Muscle of back (tissue), 11 donors: ENCODE results near the gene CD22. TPM values are rescaled to one million over a fixed set of nuclear protein-coding genes. Genes with fewer than 3 reads are reported as not detected.

Experiments used
- DNase-seq, 3 donors: peaks; one replicate each; pipeline versions ENCODE4 v3.0.0 to v3.0.0-alpha.2; 2013
- polyA plus RNA-seq, 10 donors: library from polyadenylated mRNA; unstranded; fragments of 120-200 nt; gene quantifications; one replicate each; pipeline ENCODE4 v1.2.1, GENCODE V29; 2013; ENCODE audit not compliant: insufficient read length in 10 of 10

CD22 gene
- polyA plus RNA-seq, 10 donors, result 0.39 to 7.4 (median 1.2) TPM

DNA sequence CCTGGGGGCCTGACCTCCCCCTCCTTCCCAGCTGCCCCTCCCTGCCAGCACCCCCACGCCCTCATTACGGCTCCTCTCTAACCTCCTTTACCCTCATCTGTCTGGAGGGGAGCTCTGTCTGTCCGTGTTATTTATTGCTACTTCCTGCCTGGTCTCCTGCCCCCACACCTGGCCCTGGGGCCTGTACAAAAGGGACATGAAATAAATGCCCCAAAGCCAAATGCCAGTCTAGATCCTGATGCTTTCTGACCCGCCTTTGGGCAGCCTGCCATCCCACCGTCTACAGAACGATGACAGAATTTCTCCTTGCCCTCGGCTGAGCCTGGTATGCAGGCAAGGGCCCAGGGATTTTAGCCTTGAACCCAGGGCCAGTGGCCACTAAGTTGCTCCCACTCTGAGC, 15.4 kb upstream of the CD22 start:
- no peak for DNase-seq

DNA sequence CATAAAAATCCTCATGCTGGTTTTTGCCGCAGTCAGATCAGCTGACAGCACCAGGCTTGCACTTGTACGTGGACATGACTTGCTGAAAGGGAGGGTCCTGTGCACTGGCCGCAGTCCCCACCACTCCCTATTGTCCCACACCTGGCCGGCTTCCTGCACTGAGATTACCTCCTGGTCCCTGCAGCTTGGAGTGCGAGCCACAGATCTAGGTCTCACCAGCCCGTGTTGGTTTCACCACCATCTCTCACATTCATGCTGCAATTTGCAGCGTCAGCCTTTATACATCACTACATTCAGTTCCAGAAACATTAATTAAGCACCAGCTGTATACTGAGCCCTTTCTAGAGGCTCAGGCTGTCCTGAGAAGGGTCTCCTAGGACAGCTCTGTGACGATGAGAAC, 15.0 kb upstream of the CD22 start:
- DNase-seq, result no peak

DNA sequence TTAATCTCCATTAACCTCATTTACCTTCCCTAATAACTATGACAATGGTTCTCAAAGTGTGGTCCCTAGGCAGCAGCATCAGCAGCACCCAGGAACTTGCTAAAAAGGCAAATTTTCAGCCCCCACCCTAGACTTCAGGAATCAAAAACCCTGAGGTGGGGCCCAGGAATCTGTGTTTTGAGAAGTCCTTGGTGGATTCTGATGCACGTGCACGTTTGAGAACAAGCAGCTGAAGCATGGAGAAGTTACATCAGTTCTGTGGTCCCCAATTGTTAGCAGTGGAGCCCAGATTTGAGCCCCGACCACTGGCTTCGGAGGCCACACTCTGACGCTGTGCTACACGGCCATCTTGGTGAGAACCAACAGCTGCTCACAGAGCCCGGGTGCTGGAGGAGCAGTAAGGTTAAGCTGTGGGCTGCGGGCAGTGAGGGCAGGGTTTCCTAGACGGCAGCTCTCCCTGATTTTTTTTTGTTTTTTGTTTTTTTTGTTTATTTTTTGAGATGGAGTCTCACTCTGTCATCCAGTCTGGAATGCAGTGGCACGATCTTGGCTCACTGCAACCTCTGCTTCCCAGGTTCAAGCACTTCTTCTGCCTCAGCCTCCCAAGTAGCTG, 14.0 kb upstream of the CD22 start:
- DNase-seq, result no peak

DNA sequence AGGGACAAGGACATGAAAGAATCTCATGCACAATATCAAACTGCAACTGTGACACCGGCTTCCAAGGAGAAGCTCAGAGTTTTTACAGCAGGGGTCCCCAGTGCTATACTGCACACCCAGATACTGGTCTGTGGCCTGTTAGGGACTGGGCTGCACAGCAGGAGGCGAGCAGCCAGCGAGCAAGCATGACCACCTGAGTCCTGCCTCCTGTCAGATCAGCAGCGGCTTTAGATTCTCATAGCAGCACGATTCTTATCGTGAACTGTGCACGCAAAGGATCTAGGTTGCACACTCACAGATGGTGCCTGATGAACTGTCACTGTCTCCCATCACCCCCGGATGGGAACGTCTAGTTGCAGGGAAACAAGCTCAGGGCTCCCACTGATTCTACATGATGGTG, 13.1 kb upstream of the CD22 start:
- DNase-seq, result no peak

DNA sequence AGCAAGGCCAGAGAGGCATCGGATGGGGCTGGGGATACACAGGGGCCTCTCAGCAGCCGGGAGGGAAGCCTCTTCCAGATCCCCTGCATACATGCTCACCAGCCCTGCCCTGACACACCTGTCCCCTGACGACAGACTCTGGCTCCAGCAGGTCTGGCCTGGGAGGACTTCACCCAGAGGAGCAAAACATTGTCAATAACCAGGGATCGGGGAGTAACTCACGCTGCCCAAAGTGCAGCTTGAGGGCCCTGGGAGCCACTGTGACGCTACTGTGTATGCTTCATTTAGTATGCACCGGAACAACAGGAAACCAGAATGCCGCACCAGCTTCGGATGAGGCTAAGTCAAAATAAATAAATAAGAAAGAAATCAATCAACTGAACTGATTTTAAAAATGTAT, 12.4 kb upstream of the CD22 start:
- no peak for DNase-seq

DNA sequence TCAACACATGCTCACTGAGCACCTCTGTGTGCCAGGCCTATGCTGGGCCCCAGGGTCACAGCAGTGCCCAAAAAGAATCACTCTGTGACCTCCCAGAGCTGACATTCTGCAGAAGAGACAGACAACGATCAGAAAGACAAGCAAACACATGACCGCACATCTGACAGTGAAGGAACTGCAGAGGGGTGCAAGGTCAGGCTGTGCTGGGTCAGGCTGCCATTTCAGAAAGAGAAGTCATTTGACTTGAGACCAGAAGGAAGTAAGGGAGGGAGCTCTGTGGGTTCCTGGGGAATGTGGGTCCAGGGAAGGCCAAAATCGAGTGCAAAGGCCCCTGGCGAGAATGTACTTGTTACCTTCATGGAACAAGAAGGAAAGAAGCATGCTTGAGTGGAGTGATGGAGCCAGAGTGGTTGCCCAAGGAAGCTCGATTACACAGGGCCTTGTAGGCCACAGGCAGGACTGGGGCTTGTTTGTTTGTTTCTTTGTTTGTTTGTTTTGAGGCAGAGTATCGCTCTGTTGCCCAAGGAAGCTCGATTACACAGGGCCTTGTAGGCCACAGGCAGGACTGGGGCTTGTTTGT, 11.4 kb upstream of the CD22 start:
- DNase-seq, result no peak

DNA sequence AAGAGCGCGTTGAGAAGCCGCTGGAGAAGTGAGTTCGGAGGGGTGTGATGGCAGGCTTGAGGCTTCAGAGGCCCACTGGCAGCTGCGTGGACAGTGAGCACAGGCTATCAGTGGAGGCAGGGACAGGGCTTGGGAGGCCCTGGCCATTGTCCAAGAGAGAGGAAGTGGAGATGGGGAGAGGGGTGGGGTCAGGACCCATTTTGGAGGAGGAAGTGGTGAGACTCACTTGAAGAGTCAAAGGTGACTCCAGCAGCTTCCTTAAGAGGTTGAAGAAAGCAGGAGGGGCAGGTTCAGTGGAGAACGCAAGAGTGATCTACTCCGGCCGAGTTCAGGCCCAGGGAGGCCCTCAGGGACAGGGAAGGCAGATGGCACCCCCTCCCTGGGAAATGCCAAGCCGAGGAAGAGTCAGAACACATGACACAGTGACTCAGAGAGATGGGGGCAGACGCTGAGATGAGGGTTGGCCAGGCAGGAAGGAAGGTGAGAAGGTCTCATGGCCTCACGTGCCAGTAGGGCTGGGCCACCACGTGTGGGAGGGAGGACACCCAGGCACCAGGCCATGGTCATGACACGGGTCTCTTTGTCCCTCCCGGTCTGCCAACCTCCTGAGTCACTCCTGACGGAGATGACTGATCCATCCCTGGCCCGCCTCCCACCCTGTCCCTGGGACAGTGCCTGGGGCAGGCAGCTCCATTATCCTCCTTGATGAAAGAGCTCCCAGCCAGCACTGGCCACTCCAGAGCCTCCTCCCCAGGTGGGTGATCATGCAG, 10.1 kb upstream of the CD22 start:
- no peak for DNase-seq

DNA sequence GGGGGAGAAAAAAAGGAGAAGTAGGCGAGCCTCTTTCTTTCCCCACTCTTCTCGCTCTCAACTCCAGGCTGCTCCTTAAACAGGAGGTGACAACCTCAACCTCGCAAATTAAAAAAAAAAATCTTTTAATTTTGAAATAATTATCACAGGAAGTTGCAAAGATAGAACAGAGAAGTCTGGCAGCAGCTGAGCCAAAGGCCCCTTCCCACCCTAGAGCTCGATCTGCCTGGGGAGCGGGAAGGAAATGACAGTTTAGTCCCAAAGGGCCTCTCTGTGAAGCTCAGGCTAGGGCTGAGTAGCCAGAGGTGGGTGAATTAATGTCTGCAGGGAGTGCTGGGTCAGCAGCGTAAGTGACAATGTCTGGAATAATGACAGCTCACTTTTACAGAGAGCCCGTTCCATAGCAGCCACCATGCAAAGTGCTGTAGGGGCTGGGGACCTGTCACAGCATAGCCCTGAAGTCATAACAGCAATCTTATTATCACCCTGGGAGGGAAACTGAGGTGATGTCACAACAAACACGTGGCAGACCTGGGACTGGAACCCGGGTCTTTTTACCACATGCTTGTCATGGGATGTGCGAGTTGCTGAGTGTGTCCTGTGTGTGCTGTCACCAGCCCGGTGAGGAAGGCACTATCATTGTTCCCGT, 8.8 kb upstream of the CD22 start:
- no peak for DNase-seq

DNA sequence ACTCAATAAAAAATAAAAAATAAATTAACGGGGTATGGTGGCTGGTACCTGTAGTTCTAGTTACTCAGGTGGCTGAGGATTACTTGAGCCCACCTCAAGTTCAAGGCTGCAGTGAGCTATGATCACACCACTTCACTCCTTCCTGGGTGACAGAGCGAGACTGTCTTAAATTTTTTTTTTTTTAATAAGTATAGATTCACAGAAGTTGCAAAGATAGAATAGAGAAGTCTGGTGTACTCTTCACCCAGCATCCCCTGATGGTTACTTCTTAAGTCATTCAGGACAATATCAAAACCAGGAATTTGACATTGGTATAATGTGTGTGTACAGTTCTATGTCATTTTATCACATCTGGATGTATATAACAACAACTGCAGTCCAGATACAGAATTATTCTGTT, 7.7 kb upstream of the CD22 start:
- DNase-seq, result no peak

DNA sequence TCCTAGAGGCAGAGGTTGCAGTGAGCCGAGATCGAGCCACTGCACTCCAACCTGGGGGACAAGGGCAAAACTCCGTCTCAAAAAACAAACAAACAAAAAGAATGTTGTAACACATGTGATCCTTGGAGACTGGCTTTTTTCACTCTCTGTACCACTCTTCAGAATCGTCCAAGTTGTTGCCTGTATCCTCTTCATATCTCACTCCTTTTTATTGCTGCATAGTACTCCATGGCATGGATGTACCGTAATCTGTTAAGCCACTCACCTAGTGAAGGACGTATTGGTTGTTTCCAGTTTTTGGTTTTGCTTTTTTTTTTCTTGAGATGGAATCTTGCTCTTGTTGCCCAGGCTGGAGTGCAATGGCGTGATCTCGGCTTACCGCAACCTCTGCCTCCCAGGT, 7.0 kb upstream of the CD22 start:
- DNase-seq, result no peak

DNA sequence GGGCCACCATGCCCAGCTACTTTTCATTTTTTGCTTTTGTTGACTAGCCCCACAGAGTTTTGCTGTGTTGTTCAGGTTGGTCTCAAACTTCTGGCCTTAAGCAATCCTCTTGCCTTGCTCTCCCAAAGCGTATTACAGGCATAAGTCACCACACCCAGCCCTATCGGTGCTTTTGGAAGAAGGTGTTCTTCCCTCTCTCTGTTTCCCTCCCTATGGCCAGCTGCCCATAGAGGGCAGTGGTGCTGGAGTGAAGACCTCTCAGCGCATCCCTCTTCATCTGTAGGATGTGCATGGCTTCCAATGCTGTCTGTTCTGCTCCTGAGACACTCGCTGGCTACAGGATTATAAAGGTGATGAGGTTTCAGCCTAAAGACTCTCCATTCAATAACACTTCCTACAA, 1.3 kb upstream of the CD22 start:
- DNase-seq, result no peak

DNA sequence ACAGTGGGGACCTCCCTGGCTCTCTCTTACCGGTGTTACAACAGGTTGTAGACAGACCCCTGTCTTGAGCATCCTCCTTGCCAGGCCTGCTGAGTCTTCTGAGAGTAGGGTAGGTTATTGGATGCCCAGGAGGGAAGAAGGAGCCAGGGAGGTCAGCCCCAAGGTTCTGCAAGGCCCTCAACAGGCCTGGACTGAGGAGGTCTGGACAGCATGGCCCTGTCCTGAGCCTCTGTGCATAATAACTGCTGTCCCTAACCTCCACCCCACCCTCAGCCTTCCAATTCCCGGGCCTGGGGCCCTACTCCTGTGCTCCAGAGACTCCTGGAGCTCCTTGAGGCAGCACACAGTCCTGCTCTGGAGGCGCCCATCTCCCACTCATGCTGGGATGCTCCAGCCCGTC, 336 bp downstream of the CD22 start:
- DNase-seq, result no peak

DNA sequence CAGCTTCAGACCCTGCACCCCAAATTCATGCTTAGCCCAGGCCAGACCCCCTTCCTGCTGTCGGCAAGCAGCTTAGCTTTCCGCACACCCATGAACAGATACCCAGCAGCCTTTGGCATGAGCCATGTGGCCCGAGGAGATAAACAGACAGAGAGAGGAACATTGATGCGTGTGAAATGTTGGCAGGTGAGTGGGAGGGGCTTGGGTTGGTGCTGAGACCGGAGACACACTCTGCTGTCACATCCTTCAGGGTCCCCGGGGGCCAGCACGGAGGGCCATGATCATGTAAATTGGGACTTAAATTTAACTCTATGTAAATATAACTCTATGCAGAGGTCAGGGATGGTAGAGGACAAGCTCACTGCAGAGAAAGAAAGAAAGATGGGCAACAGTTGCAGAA, 1.5 kb downstream of the CD22 start:
- DNase-seq, result no peak

DNA sequence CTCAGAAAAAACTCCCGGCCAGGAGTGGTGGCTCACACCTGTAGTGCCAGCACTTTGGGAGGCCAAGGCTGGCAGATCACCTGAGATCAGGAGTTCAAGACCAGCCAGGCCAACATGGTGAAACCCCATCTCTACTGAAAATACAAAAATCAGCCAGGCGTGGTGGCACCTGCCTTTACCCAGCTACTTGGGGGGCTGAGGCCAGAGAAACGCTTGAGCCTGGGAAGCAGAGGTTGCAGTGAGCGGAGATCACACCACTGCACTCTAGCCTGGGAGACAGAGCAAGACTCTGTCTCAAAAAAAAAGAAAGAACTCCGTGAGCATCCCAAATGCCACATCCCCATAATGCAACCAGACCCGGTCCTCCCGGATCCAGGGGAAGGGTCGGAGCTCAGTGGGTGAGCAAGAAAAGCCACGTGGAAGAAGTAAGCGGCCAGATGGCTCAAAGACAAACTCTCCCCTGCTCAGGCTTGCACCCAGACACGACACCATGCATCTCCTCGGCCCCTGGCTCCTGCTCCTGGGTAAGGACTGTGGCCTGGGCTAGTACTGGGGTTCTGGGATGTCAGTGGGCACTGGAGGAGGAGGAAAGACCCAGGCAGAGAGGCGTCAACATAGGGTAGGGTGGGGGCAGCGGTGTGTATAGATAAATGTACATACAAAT, 2.7 kb downstream of the CD22 start:
- no peak for DNase-seq

DNA sequence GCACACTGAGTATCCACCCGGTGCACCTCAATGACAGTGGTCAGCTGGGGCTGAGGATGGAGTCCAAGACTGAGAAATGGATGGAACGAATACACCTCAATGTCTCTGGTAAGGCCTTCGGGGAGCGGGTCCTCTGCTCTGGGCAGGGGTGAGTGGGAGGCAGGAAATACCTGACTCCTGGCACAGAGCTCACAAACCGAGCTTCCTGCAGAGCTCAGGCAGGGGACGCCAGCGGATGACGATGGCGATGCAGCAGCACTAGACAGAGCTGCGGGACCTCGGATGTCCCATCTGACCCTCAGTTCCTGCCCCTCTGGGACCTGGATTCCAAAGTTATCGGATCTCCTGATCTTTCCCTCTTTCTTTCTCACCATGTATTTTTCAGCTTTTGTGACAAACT, 3.8 kb downstream of the CD22 start:
- DNase-seq, result no peak

DNA sequence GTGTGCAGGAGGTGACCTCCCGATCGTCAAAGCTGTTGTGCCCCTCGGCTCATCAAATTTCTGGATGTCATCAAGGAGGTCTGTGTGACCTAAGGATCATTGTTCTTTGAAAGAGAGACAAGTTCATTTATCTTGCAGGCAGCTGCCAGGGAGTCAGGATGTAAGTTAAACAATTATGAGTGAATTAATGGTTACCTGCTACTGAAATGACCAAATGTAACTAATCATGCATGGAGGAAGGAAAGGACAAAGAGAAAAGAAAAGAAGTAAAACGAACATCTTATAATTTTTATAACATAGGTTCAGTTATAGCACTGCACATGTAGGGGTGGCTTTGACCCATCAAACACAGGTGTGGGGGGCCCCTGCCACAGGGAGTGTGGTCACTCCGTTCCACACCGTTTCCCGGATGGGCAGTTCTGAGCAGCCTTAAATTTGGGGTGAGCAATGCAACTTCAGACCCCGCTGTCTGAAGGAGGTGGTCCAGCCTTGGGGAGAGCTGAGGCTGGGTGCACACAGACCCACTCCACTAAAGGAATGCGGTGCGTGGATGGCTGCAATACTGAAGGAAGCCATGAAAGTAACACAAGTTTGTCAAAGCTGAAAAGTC, 5.3 kb downstream of the CD22 start:
- DNase-seq, result no peak

DNA sequence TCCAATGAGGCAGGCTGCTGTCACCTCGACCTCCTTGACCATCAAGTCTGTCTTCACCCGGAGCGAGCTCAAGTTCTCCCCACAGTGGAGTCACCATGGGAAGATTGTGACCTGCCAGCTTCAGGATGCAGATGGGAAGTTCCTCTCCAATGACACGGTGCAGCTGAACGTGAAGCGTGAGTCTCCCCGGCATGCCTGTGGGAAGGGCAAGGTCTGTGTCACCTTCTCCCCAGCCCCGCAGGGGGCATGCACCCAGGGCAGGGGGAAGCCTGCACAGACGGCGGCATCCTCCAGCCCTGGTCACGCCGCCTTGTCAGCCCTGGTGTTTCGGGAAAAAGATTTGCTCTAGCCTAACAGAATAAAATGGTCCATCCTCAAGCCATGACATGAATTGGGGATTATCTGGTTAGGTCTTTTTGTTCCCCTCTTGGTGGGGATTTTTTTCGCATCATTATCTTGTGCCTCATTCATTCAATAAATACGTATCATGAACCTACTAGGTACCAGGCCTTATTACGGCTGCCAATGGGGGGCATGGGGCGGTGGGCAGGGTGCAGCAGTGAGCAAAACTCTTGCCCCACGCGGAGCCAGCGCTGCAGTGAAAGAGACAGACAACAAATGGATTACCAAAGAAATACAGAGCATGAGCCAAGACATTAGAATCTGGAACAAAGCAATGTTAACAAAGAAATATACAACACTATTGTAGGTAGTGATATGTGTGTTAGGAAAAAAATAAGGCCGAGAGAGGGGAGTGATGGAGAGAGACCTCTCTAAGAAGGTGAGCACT, 7.4 kb downstream of the CD22 start:
- DNase-seq, result no peak

DNA sequence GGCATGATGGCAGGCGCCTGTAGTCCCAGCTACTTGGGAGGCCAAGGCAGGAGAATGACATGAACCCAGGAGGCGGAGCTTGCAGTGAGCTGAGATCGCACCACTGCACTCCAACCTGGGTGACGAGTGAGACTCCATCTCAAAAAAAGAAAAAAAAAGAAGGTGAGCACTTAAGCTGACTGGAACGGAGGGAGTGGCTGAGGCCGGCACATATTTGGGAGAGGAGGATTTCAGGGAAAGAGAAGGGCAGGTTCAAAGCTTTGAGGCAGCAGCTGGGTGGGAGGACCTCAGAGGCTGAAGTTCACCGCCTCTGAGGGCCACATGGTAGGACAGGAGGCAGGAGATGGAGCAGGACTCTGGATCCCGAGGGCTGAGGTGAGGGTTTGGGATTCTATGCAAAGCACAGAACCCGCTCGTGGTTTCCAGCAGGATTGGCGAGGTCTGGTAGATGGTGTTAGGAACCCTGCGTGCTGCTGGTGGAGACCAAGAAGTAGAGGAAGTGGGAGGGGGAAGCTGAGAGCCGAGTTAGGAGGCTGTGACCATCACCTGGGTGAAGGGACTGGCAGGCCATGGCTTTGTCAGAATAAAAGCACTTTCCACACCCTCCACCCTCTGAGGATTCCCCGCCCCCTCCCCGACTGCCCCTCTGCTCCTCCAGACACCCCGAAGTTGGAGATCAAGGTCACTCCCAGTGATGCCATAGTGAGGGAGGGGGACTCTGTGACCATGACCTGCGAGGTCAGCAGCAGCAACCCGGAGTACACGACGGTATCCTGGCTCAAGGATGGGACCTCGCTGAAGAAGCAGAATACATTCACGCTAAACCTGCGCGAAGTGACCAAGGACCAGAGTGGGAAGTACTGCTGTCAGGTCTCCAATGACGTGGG, 8.4 kb downstream of the CD22 start:
- no peak for DNase-seq

DNA sequence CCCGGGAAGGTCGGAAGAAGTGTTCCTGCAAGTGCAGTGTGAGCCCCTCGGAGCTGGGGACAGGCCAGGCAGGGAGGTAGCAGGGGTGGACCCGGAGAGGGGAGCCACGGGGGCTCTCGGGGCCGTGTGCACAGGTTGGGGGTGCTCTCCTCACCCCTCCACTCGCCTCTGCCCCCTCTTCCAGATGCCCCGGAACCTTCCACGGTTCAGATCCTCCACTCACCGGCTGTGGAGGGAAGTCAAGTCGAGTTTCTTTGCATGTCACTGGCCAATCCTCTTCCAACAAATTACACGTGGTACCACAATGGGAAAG, 9.0 kb downstream of the CD22 start:
- DNase-seq, result no peak

DNA sequence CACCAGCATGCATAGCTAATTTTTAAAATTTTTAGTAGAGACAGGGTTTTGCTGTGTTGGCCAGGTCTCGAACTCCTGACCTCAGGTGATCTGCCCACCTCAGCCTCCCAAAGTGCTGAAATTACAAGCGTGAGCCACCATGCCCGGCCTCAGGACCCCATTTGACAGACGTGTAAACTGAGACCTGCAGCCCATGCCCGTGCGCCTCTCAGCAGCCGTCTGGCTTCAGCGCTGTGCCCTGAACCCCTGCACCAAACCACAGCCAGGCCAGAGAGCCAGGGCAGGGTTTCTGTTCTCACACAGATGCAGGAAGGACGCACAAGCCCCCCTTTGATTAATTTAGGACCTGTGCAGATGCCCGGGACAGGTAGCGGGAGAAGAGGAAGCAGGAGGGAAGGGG, 11.4 kb downstream of the CD22 start:
- DNase-seq, result no peak
